ENCODE measurements around the gene ZFYVE28.
A peak's percentile ranks its signal among the peaks of the same experiment; 100 is the strongest.

Gene ZFYVE28

DNA sequence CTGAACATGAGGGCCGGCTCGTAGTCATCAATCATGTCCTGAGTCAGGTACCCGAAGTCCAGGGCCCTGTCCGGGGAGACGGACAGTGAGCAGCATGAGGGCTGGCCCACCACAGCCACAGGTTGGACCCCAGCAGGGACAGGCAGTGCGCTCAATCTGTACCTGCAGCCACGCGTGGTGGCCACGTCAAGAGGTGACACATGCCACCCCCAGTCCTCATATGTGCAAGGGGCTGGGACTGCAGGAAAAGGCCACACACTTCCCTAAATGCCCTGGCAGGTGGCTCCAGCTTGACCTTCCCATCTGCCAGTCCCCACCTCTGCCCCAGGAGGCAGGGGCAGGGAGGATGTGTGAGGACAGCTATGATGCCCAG, 82.7 kb downstream of the ZFYVE28 start:
- Histone ChIP-seq H3K36me3 (ENCODE audit: control insufficient read depth in 1 of 2, insufficient read depth in 2 of 2, low read length in 2 of 2) (peaks cover 3 to 23% of the 10 kb centered on the region in 2 donors), H3K27ac (ENCODE audit: low read length) (no peak overlapping the region)

DNA sequence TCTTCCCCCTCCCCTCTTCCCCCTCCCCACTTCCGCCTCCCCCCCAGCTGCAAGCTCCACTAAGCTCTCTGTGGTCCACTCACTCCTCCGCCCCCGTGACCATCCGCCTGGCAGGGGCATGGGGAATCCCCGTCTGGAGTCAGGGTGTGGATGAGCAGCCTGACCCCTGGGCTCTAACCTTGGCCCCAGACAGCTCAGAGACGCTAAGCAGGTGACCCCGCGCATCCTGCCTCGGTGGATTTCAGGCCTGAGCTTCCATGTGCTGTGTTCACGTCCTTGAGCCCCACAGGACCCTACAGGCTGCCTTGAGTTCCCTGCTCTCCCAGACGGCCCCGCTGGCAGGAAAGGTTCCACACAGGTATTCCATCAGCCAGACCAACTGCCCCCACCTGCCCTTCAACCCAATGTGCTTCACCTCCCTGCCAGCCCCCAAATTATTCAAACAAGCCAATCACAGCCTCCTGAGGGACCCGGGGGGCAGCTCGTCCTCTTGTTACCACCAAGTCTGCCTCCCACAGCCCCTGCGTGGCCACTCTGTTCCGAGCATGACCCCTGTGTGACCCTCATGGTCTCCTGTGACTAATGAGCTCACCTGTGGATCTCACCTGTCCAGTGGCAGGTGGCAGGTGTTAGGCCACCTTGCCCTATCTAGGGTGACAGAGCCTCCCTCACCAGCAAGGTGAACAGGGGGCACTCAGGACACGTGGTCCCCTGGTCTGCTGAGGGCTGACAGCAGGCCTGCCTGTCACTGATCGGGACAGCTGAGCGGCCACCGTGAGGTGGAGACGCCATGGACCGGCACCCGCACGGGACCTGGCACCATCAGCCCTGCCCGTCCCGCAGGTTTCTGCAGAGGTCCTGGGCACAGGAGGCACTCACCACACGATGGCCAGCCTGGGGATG, 83.4 kb downstream of the ZFYVE28 start:
- no peaks in the 10 kb centered on the region for H3K9me3 ChIP-seq (ENCODE audit: control insufficient read depth in 1 of 2, low read length in 2 of 2)
- peaks cover 3 to 19% of the 10 kb centered on the region in 2 donors for H3K36me3 ChIP-seq (ENCODE audit: control insufficient read depth in 1 of 2, insufficient read depth in 2 of 2, low read length in 2 of 2)
- H3K4me1 ChIP-seq (ENCODE audit: control insufficient read depth in 1 of 2, insufficient read depth in 2 of 2, low read length in 2 of 2) = no peaks in the 10 kb centered on the region
- no peak overlapping the region for H3K27ac ChIP-seq (ENCODE audit: low read length)
- H3K4me3 ChIP-seq (ENCODE audit: low read depth in 1 of 2, low read length in 2 of 2) = no peak overlapping the region
- no peaks in the 10 kb centered on the region for H3K27me3 ChIP-seq (ENCODE audit: low read depth, low read length)

More for the DNA sequence above, 82.7 kb downstream of the ZFYVE28 start:
- Histone ChIP-seq H3K4me3 (ENCODE audit: low read depth in 1 of 2, low read length in 2 of 2) (no peak overlapping the region), H3K9me3 (ENCODE audit: control insufficient read depth in 1 of 2, low read length in 2 of 2) (no peaks in the 10 kb centered on the region), H3K27me3 (ENCODE audit: low read depth, low read length) (no peaks in the 10 kb centered on the region), H3K4me1 (ENCODE audit: control insufficient read depth in 1 of 2, insufficient read depth in 2 of 2, low read length in 2 of 2) (no peaks in the 10 kb centered on the region)

- H3K27ac ChIP-seq (ENCODE audit: low read length) = no peak overlapping the region
These were observed 84.4 kb downstream of the ZFYVE28 start for GRCh38 chr4:2333916-2334644.

DNA sequence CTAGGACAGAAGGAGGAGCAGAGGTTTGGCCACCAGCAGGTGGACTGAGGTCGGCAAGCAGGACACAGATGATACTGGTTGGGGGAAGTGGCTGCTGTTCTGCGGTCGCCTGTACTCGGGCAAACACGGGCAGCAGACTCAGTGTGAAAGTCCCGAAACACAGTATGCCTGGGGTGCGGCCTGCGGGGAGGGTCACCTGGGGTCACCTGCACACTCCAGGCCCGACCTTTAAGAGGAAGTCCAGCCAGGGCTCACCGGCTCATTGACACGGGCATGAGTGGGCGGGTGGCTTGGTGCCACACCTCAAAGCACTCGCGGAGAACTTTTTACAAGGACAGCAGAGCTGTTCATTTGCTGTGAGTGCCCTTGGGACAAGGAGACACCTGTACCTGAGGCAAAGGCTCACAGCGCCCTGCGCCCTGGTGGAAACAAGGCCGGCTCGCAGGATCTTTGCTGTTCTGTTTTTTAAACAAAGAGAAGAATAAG, 85.0 kb downstream of the ZFYVE28 start:
- no peak overlapping the region for H3K4me3 ChIP-seq (ENCODE audit: low read depth in 1 of 2, low read length in 2 of 2)
- H3K36me3 ChIP-seq (ENCODE audit: control insufficient read depth in 1 of 2, insufficient read depth in 2 of 2, low read length in 2 of 2) = peaks cover 3 to 24% of the 10 kb centered on the region in 2 donors
- H3K4me1 ChIP-seq (ENCODE audit: control insufficient read depth in 1 of 2, insufficient read depth in 2 of 2, low read length in 2 of 2) = no peaks in the 10 kb centered on the region
- H3K9me3 ChIP-seq (ENCODE audit: control insufficient read depth in 1 of 2, low read length in 2 of 2) = peaks cover 0 to 7% of the 10 kb centered on the region in 2 donors
- no peak overlapping the region for H3K27ac ChIP-seq (ENCODE audit: low read length)
- no peaks in the 10 kb centered on the region for H3K27me3 ChIP-seq (ENCODE audit: low read depth, low read length)

More at GRCh38 chr4:2333916-2334644, 84.4 kb downstream of the ZFYVE28 start:
- peaks cover 0 to 4% of the 10 kb centered on the region in 2 donors for H3K9me3 ChIP-seq (ENCODE audit: control insufficient read depth in 1 of 2, low read length in 2 of 2)
- H3K27me3 ChIP-seq (ENCODE audit: low read depth, low read length) = no peaks in the 10 kb centered on the region
- H3K4me3 ChIP-seq (ENCODE audit: low read depth in 1 of 2, low read length in 2 of 2) = no peak overlapping the region
- no peaks in the 10 kb centered on the region for H3K4me1 ChIP-seq (ENCODE audit: control insufficient read depth in 1 of 2, insufficient read depth in 2 of 2, low read length in 2 of 2)
- peaks cover 3 to 19% of the 10 kb centered on the region in 2 donors for H3K36me3 ChIP-seq (ENCODE audit: control insufficient read depth in 1 of 2, insufficient read depth in 2 of 2, low read length in 2 of 2)

DNA sequence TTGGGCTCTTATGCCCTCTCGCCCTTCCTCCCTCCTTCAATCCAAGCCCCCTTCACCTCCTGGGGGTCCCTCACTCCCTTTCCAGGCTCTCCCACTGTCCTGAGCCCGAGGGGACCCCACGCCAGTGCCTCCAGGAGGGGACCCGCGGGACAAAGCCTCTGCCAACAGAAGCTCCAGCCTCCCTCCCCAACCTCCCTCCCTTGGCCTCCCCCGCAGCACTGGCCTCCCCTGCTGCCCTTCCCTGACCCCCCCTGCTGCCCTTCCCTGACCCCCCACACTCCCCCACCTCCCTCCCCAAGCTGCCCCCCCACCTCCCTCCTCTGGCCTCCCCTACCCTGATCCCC, 85.5 kb downstream of the ZFYVE28 start:
- no peaks in the 10 kb centered on the region for H3K4me1 ChIP-seq (ENCODE audit: control insufficient read depth in 1 of 2, insufficient read depth in 2 of 2, low read length in 2 of 2)
- no peak overlapping the region for H3K4me3 ChIP-seq (ENCODE audit: low read depth in 1 of 2, low read length in 2 of 2)
- peaks cover 3 to 26% of the 10 kb centered on the region in 2 donors for H3K36me3 ChIP-seq (ENCODE audit: control insufficient read depth in 1 of 2, insufficient read depth in 2 of 2, low read length in 2 of 2)
- peaks cover 3 to 7% of the 10 kb centered on the region in 2 donors for H3K9me3 ChIP-seq (ENCODE audit: control insufficient read depth in 1 of 2, low read length in 2 of 2)
- no peak overlapping the region for H3K27ac ChIP-seq (ENCODE audit: low read length)
- no peaks in the 10 kb centered on the region for H3K27me3 ChIP-seq (ENCODE audit: low read depth, low read length)

- H3K4me3 ChIP-seq (ENCODE audit: low read depth in 1 of 2, low read length in 2 of 2) = no peak overlapping the region
- no peak overlapping the region for H3K27ac ChIP-seq (ENCODE audit: low read length)
- H3K27me3 ChIP-seq (ENCODE audit: low read depth, low read length) = no peaks in the 10 kb centered on the region
- peaks cover 3 to 28% of the 10 kb centered on the region in 2 donors for H3K36me3 ChIP-seq (ENCODE audit: control insufficient read depth in 1 of 2, insufficient read depth in 2 of 2, low read length in 2 of 2)
- H3K4me1 ChIP-seq (ENCODE audit: control insufficient read depth in 1 of 2, insufficient read depth in 2 of 2, low read length in 2 of 2) = no peaks in the 10 kb centered on the region
- peaks cover 3 to 12% of the 10 kb centered on the region in 2 donors for H3K9me3 ChIP-seq (ENCODE audit: control insufficient read depth in 1 of 2, low read length in 2 of 2)
These were observed 86.1 kb downstream of the ZFYVE28 start for GRCh38 chr4:2332201-2332975.

GRCh38 chr4:2331519-2332200, 86.8 kb downstream of the ZFYVE28 start:
- Histone ChIP-seq H3K9me3 (ENCODE audit: control insufficient read depth in 1 of 2, low read length in 2 of 2) (peaks cover 3 to 17% of the 10 kb centered on the region in 2 donors), H3K4me3 (ENCODE audit: low read depth in 1 of 2, low read length in 2 of 2) (no peak overlapping the region), H3K4me1 (ENCODE audit: control insufficient read depth in 1 of 2, insufficient read depth in 2 of 2, low read length in 2 of 2) (no peaks in the 10 kb centered on the region), H3K36me3 (ENCODE audit: control insufficient read depth in 1 of 2, insufficient read depth in 2 of 2, low read length in 2 of 2) (peaks cover 3 to 22% of the 10 kb centered on the region in 2 donors), H3K27ac (ENCODE audit: low read length) (no peak overlapping the region), H3K27me3 (ENCODE audit: low read depth, low read length) (no peaks in the 10 kb centered on the region)

GRCh38 chr4:2331043-2331420, 87.4 kb downstream of the ZFYVE28 start:
- Histone ChIP-seq H3K4me3 (ENCODE audit: low read depth in 1 of 2, low read length in 2 of 2) (no peak overlapping the region), H3K27me3 (ENCODE audit: low read depth, low read length) (no peaks in the 10 kb centered on the region), H3K9me3 (ENCODE audit: control insufficient read depth in 1 of 2, low read length in 2 of 2) (peaks cover 6 to 22% of the 10 kb centered on the region in 2 donors), H3K36me3 (ENCODE audit: control insufficient read depth in 1 of 2, insufficient read depth in 2 of 2, low read length in 2 of 2) (peaks cover 3 to 21% of the 10 kb centered on the region in 2 donors), H3K4me1 (ENCODE audit: control insufficient read depth in 1 of 2, insufficient read depth in 2 of 2, low read length in 2 of 2) (no peaks in the 10 kb centered on the region), H3K27ac (ENCODE audit: low read length) (no peak overlapping the region)

DNA sequence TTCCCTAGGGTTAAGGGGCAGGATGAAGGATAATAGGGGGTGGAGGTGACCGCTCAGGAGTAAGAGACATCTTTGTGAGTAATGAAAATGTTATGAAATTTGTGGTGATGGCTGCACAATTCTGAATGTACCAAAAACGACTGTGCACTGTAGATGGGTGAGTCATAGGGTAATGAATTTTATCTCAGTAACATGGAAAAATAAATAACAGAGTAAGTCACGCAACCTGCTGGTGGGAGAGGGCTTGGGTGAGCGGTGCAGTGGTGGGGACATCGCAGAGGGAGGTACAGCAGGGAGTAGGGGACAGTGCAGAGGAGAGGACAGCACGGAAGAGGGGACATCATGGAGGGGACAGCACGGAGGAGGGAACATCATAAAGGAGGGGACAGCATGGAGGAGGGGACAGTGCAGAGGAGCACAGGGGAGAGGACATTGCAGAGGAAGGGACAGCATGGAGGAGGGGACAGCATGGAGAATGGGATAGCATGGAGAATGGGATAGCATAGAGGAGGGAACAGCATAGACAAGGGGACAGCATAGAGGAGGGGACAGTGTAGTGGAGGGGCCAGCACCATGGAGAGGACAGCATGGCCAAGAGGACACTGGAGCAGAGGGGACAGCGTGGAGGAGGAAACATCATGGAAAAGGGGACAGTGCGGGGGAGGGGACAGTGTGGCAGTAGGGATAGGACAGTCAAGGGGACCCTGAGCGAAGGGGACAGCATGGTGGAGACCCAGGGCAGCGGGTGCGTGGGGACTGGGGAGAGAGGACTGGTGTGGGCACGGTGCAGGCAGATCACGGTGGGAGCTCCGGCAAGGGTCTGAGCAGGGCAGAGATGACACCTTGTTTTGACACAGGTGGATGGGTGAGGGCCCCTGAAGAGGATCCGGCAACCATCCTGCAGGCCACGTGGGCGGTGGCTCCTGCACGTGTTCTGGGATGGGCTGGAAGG, 88.1 kb downstream of the ZFYVE28 start:
- Histone ChIP-seq H3K4me1 (ENCODE audit: control insufficient read depth in 1 of 2, insufficient read depth in 2 of 2, low read length in 2 of 2) (no peaks in the 10 kb centered on the region), H3K4me3 (ENCODE audit: low read depth in 1 of 2, low read length in 2 of 2) (no peak overlapping the region), H3K36me3 (ENCODE audit: control insufficient read depth in 1 of 2, insufficient read depth in 2 of 2, low read length in 2 of 2) (peaks cover 0 to 15% of the 10 kb centered on the region in 2 donors), H3K27ac (ENCODE audit: low read length) (no peak overlapping the region), H3K27me3 (ENCODE audit: low read depth, low read length) (no peaks in the 10 kb centered on the region), H3K9me3 (ENCODE audit: control insufficient read depth in 1 of 2, low read length in 2 of 2) (peaks cover 6 to 22% of the 10 kb centered on the region in 2 donors)

DNA sequence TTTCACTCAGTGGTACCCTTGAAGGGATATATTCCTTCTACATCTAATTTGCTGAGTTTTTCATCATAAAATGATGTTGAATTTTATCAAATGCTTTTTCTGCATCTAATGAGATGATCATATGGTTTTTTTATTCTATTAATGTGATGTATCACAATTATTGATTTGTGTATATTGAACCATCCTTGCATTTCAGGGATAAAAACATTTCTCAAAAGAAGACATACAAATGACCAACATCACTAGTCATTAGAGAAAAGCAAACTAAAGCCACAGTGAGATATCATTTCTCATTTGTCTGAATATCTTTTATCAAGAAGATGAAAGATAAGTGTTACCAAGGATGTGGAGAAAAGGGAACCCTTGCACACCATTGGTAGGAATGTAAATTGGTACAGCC, 90.9 kb downstream of the ZFYVE28 start:
- Histone ChIP-seq H3K36me3 (ENCODE audit: control insufficient read depth in 1 of 2, insufficient read depth in 2 of 2, low read length in 2 of 2) (peaks cover 0 to 13% of the 10 kb centered on the region in 2 donors), H3K9me3 (ENCODE audit: control insufficient read depth in 1 of 2, low read length in 2 of 2) (peaks cover 6 to 29% of the 10 kb centered on the region in 2 donors), H3K4me3 (ENCODE audit: low read depth in 1 of 2, low read length in 2 of 2) (peak overlapping the region in 1 of 2 donors; percentile 19), H3K27me3 (ENCODE audit: low read depth, low read length) (no peaks in the 10 kb centered on the region), H3K27ac (ENCODE audit: low read length) (no peak overlapping the region), H3K4me1 (ENCODE audit: control insufficient read depth in 1 of 2, insufficient read depth in 2 of 2, low read length in 2 of 2) (no peaks in the 10 kb centered on the region)
